Stimulated activated CD8-positive, alpha-beta memory T cell treated with anti-CD3 and anti-CD28 coated beads, Interleukin-7, amount 100 ng/mL, for 1 hour (primary cell): ENCODE data around the gene MBP.

ENCODE experiments used
- DNase-seq, 2 donors: peaks; one replicate each; pipeline ENCODE4 v3.0.0-alpha.2; 2020; ENCODE audit warnings: low read depth in 2 of 2

The MBP gene

DNA sequence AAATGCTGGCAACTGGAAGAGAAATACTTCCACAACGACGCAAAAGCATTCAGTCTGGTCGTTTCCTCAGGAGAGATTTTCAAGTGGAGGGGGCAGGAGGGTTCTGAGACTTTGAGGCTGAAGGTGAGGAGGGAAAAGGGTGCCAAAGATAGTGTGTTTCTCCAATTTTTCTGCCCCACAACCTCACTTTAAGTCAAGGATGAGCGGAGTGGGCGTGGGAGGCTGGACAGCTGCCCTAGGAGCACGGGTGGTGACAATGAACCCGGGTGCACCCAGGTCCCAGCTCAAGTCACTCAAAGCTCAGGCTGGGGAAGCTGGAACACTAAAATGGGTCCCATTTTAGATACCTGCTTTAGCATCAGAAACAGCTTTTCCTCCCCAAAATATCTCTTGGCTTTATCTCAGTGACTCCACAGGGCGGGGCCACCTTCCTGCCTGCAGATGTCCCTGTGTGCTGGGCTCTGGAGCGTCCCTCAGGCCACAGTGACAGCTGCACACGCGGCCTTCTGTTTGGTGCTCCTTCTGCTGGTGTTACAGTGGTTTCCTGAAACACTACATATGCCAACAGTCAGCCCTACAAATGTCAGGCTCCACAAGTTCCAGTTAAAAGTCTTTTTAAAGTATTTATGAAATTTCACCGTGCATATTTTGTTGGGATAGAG lies 1.4 kb upstream of the MBP start:
- no peak for DNase-seq

DNA sequence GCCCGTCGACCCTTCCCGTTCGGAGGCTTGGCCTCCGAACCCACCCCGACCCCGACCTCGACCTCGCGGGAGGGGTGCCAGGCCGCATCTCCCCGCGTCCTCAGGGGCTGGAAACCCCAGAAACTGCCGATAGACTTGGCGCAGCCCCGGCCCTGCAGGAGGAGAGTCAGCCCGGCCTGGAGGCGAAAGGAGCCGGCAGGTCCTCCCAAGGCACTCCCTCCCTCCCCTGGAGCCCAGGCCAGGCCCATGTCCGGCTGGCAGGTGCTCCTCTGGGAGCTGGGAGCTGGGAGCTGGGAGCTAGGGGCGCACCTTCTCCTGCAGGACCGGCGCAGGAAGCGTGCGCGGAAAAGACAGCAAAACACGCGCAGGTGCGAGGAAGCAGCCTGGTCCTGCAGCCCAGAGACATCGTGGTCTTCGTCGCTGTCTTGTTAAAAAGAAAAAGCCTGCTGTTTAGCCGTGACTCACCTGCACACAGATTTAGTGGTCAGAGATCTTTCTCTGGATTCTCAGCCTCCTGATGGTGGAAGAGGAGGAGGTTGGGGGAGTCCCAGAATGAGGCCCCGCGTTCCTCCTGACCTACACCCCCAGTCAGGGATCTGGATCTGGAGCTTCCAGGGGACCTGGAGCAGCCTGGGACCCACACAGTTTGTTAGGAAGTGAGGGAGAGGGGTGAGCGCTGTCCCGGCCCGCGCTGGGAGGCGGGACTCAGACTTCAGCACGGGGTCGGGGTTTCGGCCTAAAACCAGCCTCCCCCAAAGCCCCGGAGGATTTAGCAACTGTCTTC lies 660 bp upstream of the MBP start:
- DNase-seq: no peak

DNA sequence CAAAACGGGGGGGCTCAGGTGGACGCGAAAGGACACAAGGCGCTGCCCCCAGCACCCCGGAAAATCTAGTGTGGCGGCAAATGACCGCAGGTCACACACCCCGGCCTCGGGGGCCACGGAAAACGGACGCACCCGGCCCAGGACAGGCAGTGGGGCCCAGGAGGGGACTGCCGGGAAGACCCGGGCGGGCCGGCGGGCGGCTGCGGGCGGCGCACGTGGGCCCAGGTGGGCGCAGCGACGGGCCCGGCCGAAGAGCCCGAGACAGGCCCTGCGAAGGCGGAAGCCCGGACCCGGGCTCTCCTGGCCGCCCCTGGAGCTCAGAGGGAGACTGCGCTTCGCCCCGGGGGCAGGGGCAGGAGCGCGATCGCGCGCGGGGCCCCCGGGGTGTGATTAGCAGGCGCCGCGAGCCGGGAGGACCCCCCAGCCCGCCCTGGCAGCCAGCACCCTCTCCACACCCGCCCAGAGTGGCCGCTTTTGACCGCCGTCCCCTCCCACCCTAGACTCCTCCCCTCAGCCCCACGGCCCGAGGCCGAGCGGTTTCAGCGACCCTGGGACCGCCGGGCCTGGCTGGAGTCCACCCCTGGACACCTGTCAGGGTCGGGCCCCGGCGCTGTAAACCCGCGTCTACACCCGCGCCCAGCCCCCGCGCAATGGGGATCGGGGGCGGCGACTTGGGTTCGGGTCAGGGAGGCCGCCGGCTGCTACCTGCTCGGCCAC lies 773 bp downstream of the MBP start:
- DNase-seq: no peak

DNA sequence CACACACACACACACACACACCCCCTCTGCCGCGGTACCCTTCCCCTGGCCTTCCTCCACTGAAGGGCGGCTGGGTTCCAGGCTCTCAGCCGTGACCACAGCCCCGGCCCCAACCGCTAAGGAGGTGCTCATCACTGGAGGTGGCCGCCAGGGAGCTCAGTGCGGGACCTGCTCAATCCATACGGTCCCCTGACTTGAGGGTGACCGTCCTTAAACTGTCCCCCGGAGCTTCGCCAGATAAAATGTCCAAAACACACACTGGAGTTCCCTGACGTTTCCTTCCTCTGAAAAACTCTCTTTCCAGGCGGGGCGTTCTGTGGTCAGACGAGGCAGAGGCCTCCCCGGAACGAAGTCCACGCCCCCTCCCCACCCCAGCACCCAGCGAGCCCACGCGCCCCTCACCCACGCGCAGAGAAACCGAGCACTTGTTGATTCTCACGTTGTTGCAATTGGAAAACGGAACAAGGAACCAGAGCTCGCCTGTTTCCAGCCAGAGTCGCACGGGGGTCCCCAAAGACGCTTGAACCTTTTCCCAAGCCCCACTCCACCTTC lies 1.4 kb downstream of the MBP start:
- no peak for DNase-seq

GRCh38 chr18:77130229-77131099 lies 2.1 kb downstream of the MBP start:
- DNase-seq: no peak

DNA sequence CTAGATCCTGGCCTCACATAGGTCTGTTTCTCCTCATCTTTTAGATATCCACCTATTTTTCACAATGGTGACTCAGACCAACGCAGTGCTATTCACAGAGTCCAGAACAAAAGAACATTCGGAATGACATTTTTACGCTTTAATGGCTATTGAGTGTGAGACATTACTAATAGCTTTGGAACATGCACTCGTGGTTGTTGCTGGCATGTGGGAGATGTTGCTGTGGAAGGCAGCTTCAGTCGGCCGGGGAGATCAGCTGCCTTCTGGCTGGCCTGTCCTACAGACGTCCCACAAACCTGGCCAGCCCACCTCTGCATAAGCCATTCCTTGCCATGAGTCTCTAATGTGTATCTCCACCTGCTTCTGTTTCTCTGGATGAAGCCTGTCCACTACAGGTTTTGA lies 3.4 kb downstream of the MBP start:
- no peak for DNase-seq

DNA sequence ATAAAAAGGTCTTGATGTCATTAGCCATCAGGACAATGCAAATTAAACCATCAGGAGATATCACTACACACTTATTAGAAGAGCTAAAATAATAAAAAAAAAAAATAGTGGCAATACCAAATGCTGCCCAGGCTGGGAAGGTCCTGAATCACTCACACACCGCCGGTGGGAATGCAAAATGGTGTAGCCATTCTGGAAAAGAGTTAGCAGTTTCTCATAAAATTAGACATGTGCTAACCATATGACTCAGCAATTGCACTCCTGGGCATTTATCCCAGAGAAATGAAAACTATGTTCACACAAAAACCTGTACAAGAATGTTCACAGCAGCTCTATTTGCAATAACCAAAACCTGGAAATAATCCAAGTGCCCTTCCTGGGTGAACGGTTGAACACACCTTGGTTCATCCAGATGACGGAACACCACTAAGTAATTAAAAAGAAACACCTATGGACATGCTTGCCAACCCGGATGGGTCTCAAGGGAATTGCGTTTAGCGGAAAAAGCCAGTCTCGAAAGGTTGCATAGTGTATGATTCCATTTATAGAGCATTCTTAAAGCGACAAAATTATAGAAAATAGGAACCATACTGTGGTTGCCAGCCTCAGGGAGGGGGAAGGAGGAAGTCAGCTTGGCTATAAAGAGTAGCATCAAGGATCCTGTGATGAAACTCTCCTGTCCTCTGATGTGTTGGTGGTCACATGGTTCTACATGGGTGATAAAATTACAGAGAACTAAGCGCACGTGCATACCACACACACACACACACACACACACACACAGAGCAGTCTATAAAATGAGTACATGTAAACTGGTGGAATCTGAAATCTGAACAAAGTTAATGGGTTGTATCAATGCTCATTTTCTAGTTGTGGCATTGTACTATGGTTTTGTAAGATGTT lies 4.6 kb downstream of the MBP start:
- DNase-seq: no peak

DNA sequence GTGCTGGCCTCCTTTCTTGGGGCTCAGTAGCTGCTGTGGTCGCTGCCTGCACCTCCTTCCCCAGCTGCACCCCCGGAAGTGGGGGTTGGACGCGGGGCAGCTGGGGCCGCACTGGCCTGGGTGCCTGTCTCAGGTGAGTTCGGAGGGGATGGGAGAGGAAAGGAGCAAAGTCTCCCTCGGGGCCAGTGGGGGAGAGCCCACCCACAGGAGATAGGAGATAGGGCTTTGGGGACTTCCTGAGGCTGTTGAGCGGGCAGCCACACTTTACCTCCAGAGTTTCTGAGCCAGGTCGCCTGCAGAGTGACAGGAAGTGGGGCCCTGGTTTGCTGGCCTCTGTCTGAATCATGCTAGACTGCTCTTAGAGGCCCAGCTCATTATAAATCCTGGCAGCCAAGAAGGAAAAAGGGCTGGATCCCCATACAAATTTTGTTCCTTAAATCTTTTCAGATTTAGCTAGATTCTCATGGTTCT lies 8.1 kb downstream of the MBP start:
- DNase-seq: no peak

DNA sequence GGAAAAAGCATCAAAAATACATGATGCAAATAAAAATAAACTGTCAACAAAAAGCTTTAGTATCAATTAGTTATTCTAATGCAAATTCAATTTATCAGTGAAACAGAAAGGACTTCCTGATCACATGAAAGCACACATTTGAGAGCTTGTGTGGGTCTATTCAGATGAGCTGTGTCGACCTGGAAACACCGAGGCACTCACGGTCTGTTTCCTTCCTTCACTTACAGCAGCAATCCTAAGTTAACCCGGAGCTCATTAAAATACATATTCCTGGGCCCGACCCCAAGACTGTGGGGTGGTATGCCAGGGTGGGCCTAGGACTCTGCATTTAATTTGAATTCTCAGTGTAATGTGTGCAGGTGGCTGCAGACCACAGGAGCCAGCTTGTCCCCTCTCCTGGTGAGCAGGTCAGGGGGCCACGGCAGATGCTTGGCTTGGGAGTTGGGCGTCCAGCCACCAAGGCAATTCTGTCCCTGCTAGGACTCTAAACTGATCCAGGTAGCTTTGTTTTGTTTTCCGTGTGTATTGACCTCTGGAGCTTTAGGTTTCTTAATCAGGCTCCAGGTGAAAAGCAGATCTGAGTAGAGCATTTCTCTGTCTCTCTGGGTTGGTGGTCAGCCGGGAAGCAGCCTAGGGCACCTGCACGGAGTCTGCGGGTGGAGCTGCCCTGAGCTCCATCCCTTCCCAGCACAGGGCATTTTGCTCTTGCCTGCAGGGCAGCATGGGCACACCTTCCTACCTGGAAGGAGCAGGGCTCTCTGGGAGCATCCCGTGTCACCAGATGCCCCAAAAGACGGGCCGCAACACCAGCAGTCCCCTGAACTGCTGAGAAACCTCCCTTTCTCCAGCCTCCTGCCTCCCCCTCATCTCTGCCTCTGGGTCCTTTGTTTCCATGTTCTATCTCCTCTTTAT lies 9.0 kb downstream of the MBP start:
- DNase-seq: no peak

- DNase-seq: no peak
These were observed 11.1 kb downstream of the MBP start for GRCh38 chr18:77121523-77121922.

DNA sequence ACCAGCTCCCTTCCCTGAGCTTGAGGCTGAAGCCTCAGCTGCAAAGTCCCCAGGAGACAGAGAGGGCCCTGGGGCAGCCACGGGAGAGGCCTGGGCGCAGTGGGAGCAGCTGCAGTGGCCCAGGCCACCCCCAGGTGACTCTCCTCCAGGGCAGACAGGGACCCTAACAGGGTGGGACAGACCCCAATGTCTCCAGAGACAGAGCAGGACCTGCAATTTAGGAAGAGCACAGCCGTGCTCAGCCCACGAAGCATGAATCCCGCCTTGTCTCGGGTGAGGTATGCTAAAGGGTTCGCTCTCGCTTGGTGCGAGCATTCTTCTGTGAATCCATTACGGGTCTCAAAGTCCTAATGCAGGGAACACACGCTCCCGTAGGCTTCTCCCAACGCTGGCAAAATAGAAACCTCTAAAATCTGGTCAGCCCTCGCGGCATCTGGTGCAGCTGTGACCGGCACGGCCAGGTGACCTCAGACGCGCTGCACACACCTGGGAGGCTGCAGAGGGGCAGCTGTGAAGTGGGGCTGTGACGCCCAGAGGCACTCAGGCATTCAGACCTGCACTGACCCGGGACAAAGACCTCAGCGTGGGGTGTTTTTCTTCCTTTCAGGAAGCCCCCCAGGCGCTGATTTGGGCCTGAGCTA lies 12.6 kb downstream of the MBP start:
- no peak for DNase-seq

GRCh38 chr18:77119101-77119850 lies 13.3 kb downstream of the MBP start:
- no peak for DNase-seq

- DNase-seq: no peak
These were observed 14.1 kb downstream of the MBP start for GRCh38 chr18:77118256-77119090.

- no peak for DNase-seq
These were observed 16.1 kb downstream of the MBP start for GRCh38 chr18:77116201-77117080.

- no peak for DNase-seq
These were observed 17.2 kb downstream of the MBP start for GRCh38 chr18:77115192-77115953.
